PC-9 (cell line): ENCODE data around the gene NFATC1. TPM values are rescaled to one million over a fixed set of nuclear protein-coding genes. Genes with fewer than 3 reads are reported as not detected.

Source experiments
- BruUV-seq: library from RNA; stranded (reverse); fragments of 400-500 nt; replicated peaks from 2 replicates; lab custom pipeline; 2021; lab: Mats Ljungman, UMichigan
- CTCF ChIA-PET: fragments of 300-600 bp; sonication (Branson Sonifier 250); formaldehyde crosslinking; loops from one replicate; lab custom pipeline; 2022; ENCODE audit warnings: antibody characterized with exemption; lab: Charles Lee
- POLR2A ChIA-PET: fragments of 300-600 bp; sonication (Branson Sonifier 250); formaldehyde crosslinking; loops from one replicate; lab custom pipeline; 2022; ENCODE audit warnings: antibody characterized with exemption; ENCODE audit not compliant: unreplicated experiment; lab: Charles Lee
- DNase-seq, 2 experiments: peaks; one replicate each; pipeline versions ENCODE4 v3.0.0 to v3.0.0-alpha.2; 2015 to 2022; ENCODE audit warnings: mixed read lengths in 1 of 2
- H2AFZ ChIP-seq: fragments of 200-600 bp; sonication (generic); 2 replicates; pipeline ENCODE4 v1.8.1; 2017; ENCODE audit warnings: antibody characterized with exemption
- H3F3A ChIP-seq: fragments of 200-600 bp; sonication (generic); 2 replicates; pipeline ENCODE4 v1.8.1; 2017; ENCODE audit warnings: antibody characterized with exemption, mild to moderate bottlenecking, low read depth; ENCODE audit not compliant: insufficient read depth
- H3K27ac ChIP-seq: fragments of 200-600 bp; sonication (generic); 2 replicates; pipeline ENCODE4 v1.6.1; 2016; ENCODE audit warnings: mixed run types
- H3K27me3 ChIP-seq: fragments of 200-600 bp; sonication (generic); 2 replicates; pipeline ENCODE4 v1.6.1; 2016; ENCODE audit warnings: low read depth, mixed run types; ENCODE audit not compliant: insufficient read depth
- H3K36me3 ChIP-seq: fragments of 200-600 bp; sonication (generic); 2 replicates; pipeline ENCODE4 v1.6.1; 2016; ENCODE audit warnings: low read depth, mixed run types
- H3K4me1 ChIP-seq: fragments of 200-600 bp; sonication (generic); replicated peaks from 2 replicates; pipeline ENCODE4 v1.6.1; 2016; ENCODE audit warnings: mixed run types; ENCODE audit not compliant: insufficient read depth
- H3K4me2 ChIP-seq: fragments of 200-600 bp; sonication (generic); 2 replicates; pipeline ENCODE4 v1.6.1; 2017; ENCODE audit warnings: mixed run types
- H3K4me3 ChIP-seq: fragments of 200-600 bp; sonication (generic); 2 replicates; pipeline ENCODE4 v1.6.1; 2016; ENCODE audit warnings: mixed run types
- H3K79me2 ChIP-seq: fragments of 200-600 bp; sonication (generic); 2 replicates; pipeline ENCODE4 v1.6.1; 2017; ENCODE audit warnings: low read depth, mixed run types
- H3K9me2 ChIP-seq: fragments of 200-600 bp; sonication (generic); 2 replicates; pipeline ENCODE4 v1.8.1; 2017; ENCODE audit warnings: mild to moderate bottlenecking; ENCODE audit not compliant: insufficient read depth
- H3K9me3 ChIP-seq: fragments of 200-600 bp; sonication (generic); 2 replicates; pipeline ENCODE4 v1.8.1; 2016; ENCODE audit warnings: low read depth; ENCODE audit not compliant: insufficient read depth
- H4K20me1 ChIP-seq: fragments of 200-600 bp; sonication (generic); 2 replicates; pipeline ENCODE4 v1.8.1; 2017; ENCODE audit not compliant: insufficient read depth
- CTCF ChIP-seq: fragments of 200-600 bp; sonication (generic); conservative IDR thresholded peaks from 2 replicates; pipeline ENCODE4 v1.6.1; 2017; ENCODE audit warnings: mixed run types, antibody characterized with exemption, mild to moderate bottlenecking, moderate library complexity
- EZH2 ChIP-seq: fragments of 200-600 bp; sonication (generic); IDR thresholded peaks from 2 replicates; pipeline ENCODE4 v1.8.0; 2017; ENCODE audit warnings: antibody characterized with exemption, low read depth
- intact Hi-C: fragments of 100-400 bp; cut with micrococcal nuclease; formaldehyde crosslinking; loops from one replicate; pipeline ENCODE4 v1.10.0; 2022; ENCODE audit not compliant: unreplicated experiment
- total RNA-seq: library from RNA; stranded (reverse); gene quantifications from 2 replicates; pipeline ENCODE4 v1.2.3, GENCODE V29; 2021

NFATC1 gene
- total RNA-seq, 1 experiment from 2014 or later = 2.6 TPM

- H4K20me1 ChIP-seq = no peaks in the 10 kb centered on the region
- no peak for DNase-seq
- no peaks in the 10 kb centered on the region for H3K9me2 ChIP-seq
- CTCF ChIA-PET = no interaction called here
- peaks cover 57% of the 10 kb centered on the region for H3K27me3 ChIP-seq
- no peak overlapping the region for H3K4me2 ChIP-seq
- no TSS peak for BruUV-seq
- H3K4me1 ChIP-seq = no peaks in the 10 kb centered on the region
- no peaks in the 10 kb centered on the region for H3K79me2 ChIP-seq
- no peak overlapping the region for H3K4me3 ChIP-seq
- TF ChIP-seq CTCF (no peak), EZH2 (no peak)
- H3K36me3 ChIP-seq = no peaks in the 10 kb centered on the region
- H3K9me3 ChIP-seq = no peaks in the 10 kb centered on the region
- POLR2A ChIA-PET = no interaction called here
- intact Hi-C loops = no loop called here
- no peaks in the 10 kb centered on the region for H3F3A ChIP-seq
- no peak overlapping the region for H3K27ac ChIP-seq
- no peak overlapping the region for H2AFZ ChIP-seq
These were observed 120.8 kb downstream of the NFATC1 start for GRCh38 chr18:79516441-79516931.

DNA sequence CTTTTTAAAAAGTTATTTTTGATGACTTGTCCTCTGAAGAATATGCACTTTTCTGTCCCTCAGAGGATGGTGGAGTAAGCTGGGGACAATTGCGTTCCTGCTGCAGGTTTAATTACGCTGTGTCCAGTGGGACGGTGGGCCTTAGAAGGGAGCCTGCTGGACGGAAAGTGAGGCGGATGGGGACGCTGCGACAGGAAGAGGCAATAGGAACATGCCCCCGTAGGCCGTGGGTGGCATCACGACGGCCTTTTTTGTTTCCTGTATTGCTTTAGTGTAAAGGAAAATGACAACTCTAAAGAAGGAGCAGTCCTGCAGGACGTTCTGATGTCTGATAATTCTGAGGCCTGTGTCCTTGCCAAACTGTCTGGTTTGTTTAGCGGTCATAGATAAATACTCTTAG is 121.6 kb downstream of the NFATC1 start:
- TF ChIP-seq EZH2 (no peak), CTCF (no peak)

DNA sequence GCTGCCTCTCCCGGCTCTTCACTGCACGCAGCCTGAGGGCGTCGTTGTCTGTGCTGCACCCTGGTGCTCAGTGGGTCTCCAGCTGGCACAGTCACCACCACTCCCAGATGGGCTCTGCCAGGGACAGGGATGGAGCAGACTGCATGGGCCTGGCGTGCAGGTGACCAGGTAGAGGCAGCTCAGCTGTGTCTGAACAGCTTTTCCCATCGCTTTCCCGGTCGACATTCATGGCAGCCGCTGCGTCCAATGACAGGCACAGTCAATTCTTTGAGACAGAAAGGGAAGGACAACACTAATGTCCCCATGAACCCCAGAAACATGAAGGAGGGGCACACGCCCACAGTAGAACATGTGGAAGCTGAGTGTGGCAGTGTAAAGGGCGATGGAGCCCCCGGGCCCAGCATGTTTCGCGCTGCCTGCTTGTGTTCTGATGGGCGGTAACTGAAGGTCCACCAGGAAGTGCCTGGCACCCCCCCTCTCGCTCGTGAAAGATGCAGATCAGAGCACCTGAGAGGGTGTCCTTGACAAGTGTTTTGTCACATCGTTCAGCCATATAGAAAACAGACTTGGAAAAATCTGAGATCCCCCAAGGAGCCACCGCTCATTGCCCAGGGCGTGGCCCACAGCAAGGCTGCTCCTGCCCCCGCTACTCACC is 122.4 kb downstream of the NFATC1 start:
- Histone ChIP-seq H2AFZ (no peak overlapping the region), H3K9me3 (no peaks in the 10 kb centered on the region), H3K4me2 (no peak overlapping the region), H3K4me1 (no peaks in the 10 kb centered on the region), H3K9me2 (no peaks in the 10 kb centered on the region), H3K27ac (no peak overlapping the region), H3K27me3 (peaks cover 41% of the 10 kb centered on the region), H4K20me1 (no peaks in the 10 kb centered on the region), H3K79me2 (no peaks in the 10 kb centered on the region), H3F3A (no peaks in the 10 kb centered on the region), H3K36me3 (no peaks in the 10 kb centered on the region), H3K4me3 (no peak overlapping the region)
- no peak for DNase-seq
- TF ChIP-seq CTCF (no peak), EZH2 (no peak)
- POLR2A ChIA-PET = no interaction called here
- BruUV-seq = no TSS peak
- intact Hi-C loops = no loop called here
- CTCF ChIA-PET = no interaction called here

More for the DNA sequence above, 121.6 kb downstream of the NFATC1 start:
- Histone ChIP-seq H3K4me2 (no peak overlapping the region), H4K20me1 (no peaks in the 10 kb centered on the region), H3K27ac (no peak overlapping the region), H3K4me3 (no peak overlapping the region), H2AFZ (no peak overlapping the region), H3K9me3 (no peaks in the 10 kb centered on the region), H3K79me2 (no peaks in the 10 kb centered on the region), H3F3A (no peaks in the 10 kb centered on the region), H3K9me2 (no peaks in the 10 kb centered on the region), H3K4me1 (no peaks in the 10 kb centered on the region), H3K36me3 (no peaks in the 10 kb centered on the region), H3K27me3 (peaks cover 49% of the 10 kb centered on the region)
- intact Hi-C loops = no loop called here
- BruUV-seq = no TSS peak
- DNase-seq = no peak
- CTCF ChIA-PET = no interaction called here
- POLR2A ChIA-PET = no interaction called here
